K562 (cell line): ENCODE results near the gene ATXN3. TPM values are rescaled to one million over a fixed set of nuclear protein-coding genes. Genes with fewer than 3 reads are reported as not detected.
A peak's percentile ranks its signal among the peaks of the same experiment; 100 is the strongest.

Source experiments
- DPF2 ChIP-seq: fragments of 450-650 bp; IDR thresholded peaks from 2 replicates; pipeline ENCODE4 v1.6.1; 2016
- HMG20A ChIP-seq: fragments of 450-650 bp; formaldehyde crosslinking; conservative IDR thresholded peaks from 2 replicates; pipeline ENCODE4 v1.4.0; 2020; ENCODE audit warnings: mild to moderate bottlenecking, mixed read lengths
- KLF13 ChIP-seq: fragments of 450-650 bp; IDR thresholded peaks from 2 replicates; pipeline ENCODE4 v1.6.1; 2016; ENCODE audit warnings: missing genetic modification characterization, low read depth, mild to moderate bottlenecking, missing compliant biosample characterization, moderate library complexity, borderline replicate concordance
- NR2C1 ChIP-seq, 2 experiments: fragments of 450-650 bp; IDR thresholded peaks; 2 replicates each; pipeline ENCODE4 v1.6.1; 2017; ENCODE audit warnings: mild to moderate bottlenecking in 2 of 2, antibody characterized with exemption in 1 of 2, inconsistent platforms in 1 of 2, missing compliant biosample characterization in 1 of 2, missing genetic modification characterization in 1 of 2
- RBBP5 ChIP-seq: fragments of 200-600 bp; sonication (generic); IDR thresholded peaks from 2 replicates; pipeline ENCODE4 v1.6.1; 2012; ENCODE audit warnings: borderline replicate concordance, mild to moderate bottlenecking, low read length, control low read depth, inconsistent platforms; ENCODE audit not compliant: insufficient read depth, poor library complexity, severe bottlenecking
- RBFOX2 ChIP-seq: fragments of 200-400 bp; formaldehyde crosslinking; IDR thresholded peaks from 2 replicates; pipeline ENCODE4 v1.6.1; 2017; ENCODE audit warnings: low read depth, mild to moderate bottlenecking, low read length, moderate library complexity
- RHOXF2B ChIP-seq: fragments of 250-450 bp; sonication (Bioruptor Pico); conservative IDR thresholded peaks from 2 replicates; pipeline ENCODE4 v1.5.1; 2021
- RUNX1 ChIP-seq: sonication (generic); IDR thresholded peaks from 2 replicates; pipeline ENCODE4 v1.6.1; 2016; ENCODE audit warnings: antibody characterized with exemption, low read depth
- SNRNP70 ChIP-seq: fragments of 200-400 bp; formaldehyde crosslinking; optimal IDR thresholded peaks from 2 replicates; pipeline ENCODE3; 2017; ENCODE audit warnings: low read depth, low read length
- TCFL5 ChIP-seq: fragments of 250-450 bp; sonication (Bioruptor Pico); conservative IDR thresholded peaks from 2 replicates; pipeline ENCODE4 v1.6.1; 2021; ENCODE audit warnings: mild to moderate bottlenecking, moderate library complexity, matching md5 sums
- TEAD2 ChIP-seq: fragments of 450-650 bp; IDR thresholded peaks from 2 replicates; pipeline ENCODE4 v1.6.1; 2016; ENCODE audit warnings: missing genetic modification characterization, control low read depth, missing compliant biosample characterization
- ZBED1 ChIP-seq: IDR thresholded peaks from 2 replicates; pipeline ENCODE4 v1.6.1; 2014
- ZBTB17 ChIP-seq: fragments of 450-650 bp; formaldehyde crosslinking; IDR thresholded peaks from 2 replicates; pipeline ENCODE4 v1.4.0; 2020; ENCODE audit warnings: mild to moderate bottlenecking
- ZC3H8 ChIP-seq: fragments of 450-650 bp; IDR thresholded peaks from 2 replicates; pipeline ENCODE4 v1.6.1; 2017
- ZKSCAN3 ChIP-seq: fragments of 250-450 bp; sonication (Bioruptor Pico); IDR thresholded peaks from 2 replicates; pipeline ENCODE4 v1.4.0; 2020
- ZNF23 ChIP-seq: fragments of 250-450 bp; sonication (Bioruptor Pico); IDR thresholded peaks from 2 replicates; pipeline ENCODE4 v1.4.0; 2020; ENCODE audit warnings: mild to moderate bottlenecking
- ZNF263 ChIP-seq: sonication (generic); formaldehyde crosslinking; IDR thresholded peaks from 2 replicates; pipeline ENCODE4 v1.8.0; 2022; ENCODE audit warnings: mild to moderate bottlenecking, missing genetic modification reagents, borderline replicate concordance
- ZNF586 ChIP-seq: fragments of 450-650 bp; formaldehyde crosslinking; conservative IDR thresholded peaks from 2 replicates; pipeline ENCODE4 v1.4.0; 2020; ENCODE audit warnings: mild to moderate bottlenecking, moderate library complexity
- polyA plus RNA-seq, 8 experiments: library from polyadenylated mRNA; depleted of rRNA in 4 of 8; stranded (reverse) in 5 of 8; unstranded in 3 of 8; fragments of >200 nt; fragmentation: Nextera tagmentation in 2 of 8; fragmentation: Illumina TruSeq in 1 of 8; extraction: Ambion mirVana in 2 of 8; extraction: Trizol in 1 of 8; gene quantifications; 2 replicates each; pipeline versions ENCODE4 v1.2.1 to v1.2.3, GENCODE V29; 2011 to 2014; ENCODE audit warnings: inconsistent platforms in 1 of 8, missing spikeins in 1 of 8
- total RNA-seq, 7 experiments: library from RNA; depleted of rRNA in 6 of 7; stranded (reverse); fragments of >200 nt in 6 of 7; fragmentation: Illumina TruSeq in 2 of 7; extraction: Trizol in 2 of 7; gene quantifications; 2 replicates each; pipeline versions ENCODE4 v1.2.1 to v1.2.3, GENCODE V29; 2011 to 2021; ENCODE audit warnings: low replicate concordance in 1 of 7
- TF ChIP-seq, protein P1 (sequence below): fragments of 250-450 bp; sonication (Bioruptor Pico); IDR thresholded peaks from 2 replicates; pipeline ENCODE4 v1.4.0; 2020; ENCODE audit warnings: borderline replicate concordance
- TF ChIP-seq, protein P2 (sequence below): sonication (generic); formaldehyde crosslinking; IDR thresholded peaks from 2 replicates; pipeline ENCODE4 v1.8.1; 2023; ENCODE audit warnings: mild to moderate bottlenecking, missing genetic modification reagents, moderate library complexity
- TF ChIP-seq, protein P3 (sequence below): IDR thresholded peaks from 3 replicates; pipeline ENCODE4 v1.6.1; 2011; ENCODE audit warnings: borderline replicate concordance, mild to moderate bottlenecking; ENCODE audit not compliant: insufficient read length, insufficient read depth
- TF ChIP-seq, protein P4 (sequence below): sonication (generic); formaldehyde crosslinking; IDR thresholded peaks from 2 replicates; pipeline ENCODE4 v1.9.0; 2022; ENCODE audit warnings: mild to moderate bottlenecking, missing genetic modification reagents
- TF ChIP-seq, protein P5 (sequence below): fragments of 250-450 bp; sonication (Bioruptor Pico); IDR thresholded peaks from 2 replicates; pipeline ENCODE4 v1.5.0; 2021

Gene ATXN3
- total and polyA plus RNA-seq, 9 of the 15 experiments (the other 6 are each of a cell fraction or from before 2014, with no cell fraction given): 11.3 to 25.0 (median 14.6) TPM

DNA sequence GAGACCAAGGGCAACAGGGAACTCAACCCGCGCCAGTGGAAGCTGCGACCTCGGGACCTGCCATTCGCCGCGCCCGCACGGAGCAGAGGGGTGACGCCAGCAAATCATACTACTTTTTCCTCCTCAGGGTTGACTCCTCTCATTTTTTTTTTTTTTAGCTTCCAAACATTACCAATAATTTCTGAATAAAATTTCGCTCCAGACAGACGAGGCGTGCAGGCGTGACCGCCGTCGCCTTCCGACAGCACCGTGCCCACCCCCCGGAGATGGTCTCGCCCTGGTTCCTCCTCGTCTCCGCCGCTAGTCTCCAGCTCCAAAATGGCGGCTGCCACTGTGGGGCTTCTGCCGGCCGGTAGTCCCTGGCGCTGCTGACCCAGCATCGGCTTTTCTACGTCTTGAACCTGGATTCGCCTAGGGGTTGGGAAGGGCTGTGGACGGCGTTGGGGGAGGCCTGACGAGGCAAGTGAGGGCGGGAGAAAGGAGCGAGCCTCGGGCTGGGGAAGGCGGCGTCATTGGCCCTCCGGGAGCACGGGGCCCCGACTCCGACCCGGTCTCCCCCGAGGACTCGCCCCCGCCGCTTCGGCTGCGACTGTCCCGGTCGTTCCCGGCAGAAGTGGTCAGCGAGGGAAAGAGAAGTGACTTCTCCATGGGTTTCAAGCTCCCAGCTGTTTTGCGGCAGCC, 15.4 kb upstream of the ATXN3 start, which contains the start of the genes CPSF2 and NDUFB1 (continued):
- TF ChIP-seq ZBED1 (no peak), HMG20A (CRISPR knock-in tag) (no peak), RUNX1 (no peak), KLF13 (tag) (no peak), SNRNP70 (no peak), ZNF263 (CRISPR knock-in tag) (no peak), ZKSCAN3 (CRISPR knock-in tag) (no peak), ZC3H8 (no peak), RBFOX2 (peak; percentile 98), RBBP5 (peak; percentile 89), ZNF586 (no peak), RHOXF2B (CRISPR knock-in tag) (no peak), TCFL5 (CRISPR knock-in tag) (no peak), ZNF23 (no peak), NR2C1 (IDR thresholded peaks at IDR 0.05) (peak; percentile 90), NR2C1 (tag; IDR thresholded peaks at IDR 0.05) (peak; percentile 86), ZBTB17 (no peak), TEAD2 (no peak), DPF2 (no peak)
- TF ChIP-seq, protein P1, sequence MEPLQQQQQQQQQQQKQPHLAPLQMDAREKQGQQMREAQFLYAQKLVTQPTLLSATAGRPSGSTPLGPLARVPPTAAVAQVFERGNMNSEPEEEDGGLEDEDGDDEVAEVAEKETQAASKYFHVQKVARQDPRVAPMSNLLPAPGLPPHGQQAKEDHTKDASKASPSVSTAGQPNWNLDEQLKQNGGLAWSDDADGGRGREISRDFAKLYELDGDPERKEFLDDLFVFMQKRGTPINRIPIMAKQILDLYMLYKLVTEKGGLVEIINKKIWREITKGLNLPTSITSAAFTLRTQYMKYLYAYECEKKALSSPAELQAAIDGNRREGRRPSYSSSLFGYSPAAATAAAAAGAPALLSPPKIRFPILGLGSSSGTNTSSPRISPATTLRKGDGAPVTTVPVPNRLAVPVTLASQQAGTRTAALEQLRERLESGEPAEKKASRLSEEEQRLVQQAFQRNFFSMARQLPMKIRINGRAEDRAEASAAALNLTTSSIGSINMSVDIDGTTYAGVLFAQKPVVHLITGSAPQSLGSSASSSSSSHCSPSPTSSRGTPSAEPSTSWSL (CRISPR knock-in tag): no peak
- TF ChIP-seq, protein P2, sequence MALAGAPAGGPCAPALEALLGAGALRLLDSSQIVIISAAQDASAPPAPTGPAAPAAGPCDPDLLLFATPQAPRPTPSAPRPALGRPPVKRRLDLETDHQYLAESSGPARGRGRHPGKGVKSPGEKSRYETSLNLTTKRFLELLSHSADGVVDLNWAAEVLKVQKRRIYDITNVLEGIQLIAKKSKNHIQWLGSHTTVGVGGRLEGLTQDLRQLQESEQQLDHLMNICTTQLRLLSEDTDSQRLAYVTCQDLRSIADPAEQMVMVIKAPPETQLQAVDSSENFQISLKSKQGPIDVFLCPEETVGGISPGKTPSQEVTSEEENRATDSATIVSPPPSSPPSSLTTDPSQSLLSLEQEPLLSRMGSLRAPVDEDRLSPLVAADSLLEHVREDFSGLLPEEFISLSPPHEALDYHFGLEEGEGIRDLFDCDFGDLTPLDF: no peak; the same call in 1 of the 2 replicates
- TF ChIP-seq, protein P3, sequence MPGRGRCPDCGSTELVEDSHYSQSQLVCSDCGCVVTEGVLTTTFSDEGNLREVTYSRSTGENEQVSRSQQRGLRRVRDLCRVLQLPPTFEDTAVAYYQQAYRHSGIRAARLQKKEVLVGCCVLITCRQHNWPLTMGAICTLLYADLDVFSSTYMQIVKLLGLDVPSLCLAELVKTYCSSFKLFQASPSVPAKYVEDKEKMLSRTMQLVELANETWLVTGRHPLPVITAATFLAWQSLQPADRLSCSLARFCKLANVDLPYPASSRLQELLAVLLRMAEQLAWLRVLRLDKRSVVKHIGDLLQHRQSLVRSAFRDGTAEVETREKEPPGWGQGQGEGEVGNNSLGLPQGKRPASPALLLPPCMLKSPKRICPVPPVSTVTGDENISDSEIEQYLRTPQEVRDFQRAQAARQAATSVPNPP: no peak
- TF ChIP-seq, protein P4, sequence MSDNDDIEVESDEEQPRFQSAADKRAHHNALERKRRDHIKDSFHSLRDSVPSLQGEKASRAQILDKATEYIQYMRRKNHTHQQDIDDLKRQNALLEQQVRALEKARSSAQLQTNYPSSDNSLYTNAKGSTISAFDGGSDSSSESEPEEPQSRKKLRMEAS: no peak; the same call in 1 of the 2 replicates
- TF ChIP-seq, protein P5, sequence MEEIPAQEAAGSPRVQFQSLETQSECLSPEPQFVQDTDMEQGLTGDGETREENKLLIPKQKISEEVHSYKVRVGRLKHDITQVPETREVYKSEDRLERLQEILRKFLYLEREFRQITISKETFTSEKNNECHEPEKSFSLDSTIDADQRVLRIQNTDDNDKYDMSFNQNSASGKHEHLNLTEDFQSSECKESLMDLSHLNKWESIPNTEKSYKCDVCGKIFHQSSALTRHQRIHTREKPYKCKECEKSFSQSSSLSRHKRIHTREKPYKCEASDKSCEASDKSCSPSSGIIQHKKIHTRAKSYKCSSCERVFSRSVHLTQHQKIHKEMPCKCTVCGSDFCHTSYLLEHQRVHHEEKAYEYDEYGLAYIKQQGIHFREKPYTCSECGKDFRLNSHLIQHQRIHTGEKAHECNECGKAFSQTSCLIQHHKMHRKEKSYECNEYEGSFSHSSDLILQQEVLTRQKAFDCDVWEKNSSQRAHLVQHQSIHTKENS (CRISPR knock-in tag): no peak
